ENCODE data around the gene PTPRD.

The PTPRD gene

GRCh38 chr9:9523476-9524139, 1089.2 kb downstream of the PTPRD start:
- H3K79me2 ChIP-seq (ENCODE audit: insufficient read depth, low read length), result no peaks in the 10 kb centered on the region
- no peak overlapping the region for H3K4me3 ChIP-seq (ENCODE audit: insufficient read depth, low read length, poor library complexity, severe bottlenecking)
- TF ChIP-seq EZH2phosphoT487 (conservative IDR thresholded peaks at IDR 0.05; ENCODE audit: low read length) (no peak), CTCF (IDR thresholded peaks at IDR 0.05; ENCODE audit: insufficient read depth, low read length, poor library complexity, severe bottlenecking) (no peak)
- H3K4me2 ChIP-seq (ENCODE audit: low read depth, low read length, poor library complexity, severe bottlenecking), result no peak overlapping the region
- H3K36me3 ChIP-seq (ENCODE audit: low read length), result no peaks in the 10 kb centered on the region
- no peaks in the 10 kb centered on the region for H3K9me3 ChIP-seq (ENCODE audit: insufficient read depth, low read length)
- H3K27ac ChIP-seq (ENCODE audit: low read depth, low read length), result no peak overlapping the region
- no peaks in the 10 kb centered on the region for H3K27me3 ChIP-seq (ENCODE audit: low read length)
- no peak overlapping the region for H2AFZ ChIP-seq (ENCODE audit: low read depth, low read length, severe bottlenecking)
- no peaks in the 10 kb centered on the region for H3K9me2 ChIP-seq (replicated peaks; ENCODE audit: insufficient read depth, low read length)
- H3K9ac ChIP-seq (ENCODE audit: low read length), result no peak overlapping the region
- H3F3A ChIP-seq (ENCODE audit: insufficient read depth), result no peaks in the 10 kb centered on the region
- H4K20me1 ChIP-seq (ENCODE audit: low read depth, low read length), result no peaks in the 10 kb centered on the region

- no peaks in the 10 kb centered on the region for H3K27me3 ChIP-seq (ENCODE audit: low read length)
- H3F3A ChIP-seq (ENCODE audit: insufficient read depth), result no peaks in the 10 kb centered on the region
- no peak overlapping the region for H2AFZ ChIP-seq (ENCODE audit: low read depth, low read length, severe bottlenecking)
- TF ChIP-seq CTCF (IDR thresholded peaks at IDR 0.05; ENCODE audit: insufficient read depth, low read length, poor library complexity, severe bottlenecking) (no peak), EZH2phosphoT487 (conservative IDR thresholded peaks at IDR 0.05; ENCODE audit: low read length) (no peak)
- H3K4me2 ChIP-seq (ENCODE audit: low read depth, low read length, poor library complexity, severe bottlenecking), result no peak overlapping the region
- H4K20me1 ChIP-seq (ENCODE audit: low read depth, low read length), result no peaks in the 10 kb centered on the region
- no peak overlapping the region for H3K27ac ChIP-seq (ENCODE audit: low read depth, low read length)
- no peaks in the 10 kb centered on the region for H3K79me2 ChIP-seq (ENCODE audit: insufficient read depth, low read length)
- no peaks in the 10 kb centered on the region for H3K9me2 ChIP-seq (replicated peaks; ENCODE audit: insufficient read depth, low read length)
- no peak overlapping the region for H3K4me3 ChIP-seq (ENCODE audit: insufficient read depth, low read length, poor library complexity, severe bottlenecking)
- no peaks in the 10 kb centered on the region for H3K9me3 ChIP-seq (ENCODE audit: insufficient read depth, low read length)
- H3K36me3 ChIP-seq (ENCODE audit: low read length), result no peaks in the 10 kb centered on the region
- H3K9ac ChIP-seq (ENCODE audit: low read length), result no peak overlapping the region
Measured at GRCh38 chr9:9522406-9522805, 1090.4 kb downstream of the PTPRD start.

DNA sequence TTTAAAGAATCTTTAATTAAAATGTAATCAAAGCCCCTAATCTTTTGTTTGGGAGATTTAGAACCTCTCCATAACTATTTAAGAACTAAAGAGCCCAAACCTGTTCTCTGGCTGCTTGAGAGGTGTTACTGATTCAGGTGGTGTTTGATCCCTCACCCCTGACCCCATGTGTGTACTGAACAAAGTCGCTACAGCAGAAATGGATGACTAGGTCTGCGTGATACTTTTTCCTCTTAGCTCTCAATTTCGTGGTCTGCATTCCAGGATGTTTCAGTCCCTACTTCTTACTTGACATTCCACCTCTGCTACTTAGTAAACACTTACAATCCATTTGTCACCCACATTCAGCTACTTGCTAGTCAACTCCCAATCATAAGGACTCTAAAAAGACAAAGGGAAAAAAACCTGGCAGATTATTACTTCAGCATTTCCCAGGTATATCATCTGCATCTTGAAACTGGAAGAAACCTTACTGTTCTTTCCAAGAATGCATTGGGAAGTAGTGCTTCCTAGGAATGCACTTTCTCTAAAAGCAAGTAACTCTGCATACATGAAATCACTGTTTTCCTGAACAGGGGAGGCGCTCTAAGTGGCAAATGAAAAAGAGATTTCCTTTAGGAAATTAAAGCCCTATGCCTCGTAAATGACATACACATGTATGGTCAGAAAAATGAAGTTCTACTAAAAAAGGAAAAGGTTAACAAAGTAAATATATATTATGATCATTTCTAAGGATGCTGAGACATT, 1091.6 kb downstream of the PTPRD start:
- no peak overlapping the region for H3K4me3 ChIP-seq (ENCODE audit: insufficient read depth, low read length, poor library complexity, severe bottlenecking)
- H3K27ac ChIP-seq (ENCODE audit: low read depth, low read length), result no peak overlapping the region
- H3K79me2 ChIP-seq (ENCODE audit: insufficient read depth, low read length), result no peaks in the 10 kb centered on the region
- H3K9me2 ChIP-seq (replicated peaks; ENCODE audit: insufficient read depth, low read length), result no peaks in the 10 kb centered on the region
- no peaks in the 10 kb centered on the region for H4K20me1 ChIP-seq (ENCODE audit: low read depth, low read length)
- no peaks in the 10 kb centered on the region for H3K9me3 ChIP-seq (ENCODE audit: insufficient read depth, low read length)
- H3K4me2 ChIP-seq (ENCODE audit: low read depth, low read length, poor library complexity, severe bottlenecking), result no peak overlapping the region
- no peak overlapping the region for H3K9ac ChIP-seq (ENCODE audit: low read length)
- H2AFZ ChIP-seq (ENCODE audit: low read depth, low read length, severe bottlenecking), result no peak overlapping the region
- H3F3A ChIP-seq (ENCODE audit: insufficient read depth), result no peaks in the 10 kb centered on the region
- H3K36me3 ChIP-seq (ENCODE audit: low read length), result no peaks in the 10 kb centered on the region
- no peaks in the 10 kb centered on the region for H3K27me3 ChIP-seq (ENCODE audit: low read length)
- TF ChIP-seq CTCF (IDR thresholded peaks at IDR 0.05; ENCODE audit: insufficient read depth, low read length, poor library complexity, severe bottlenecking), result no peak
- TF ChIP-seq EZH2phosphoT487 (conservative IDR thresholded peaks at IDR 0.05; ENCODE audit: low read length), result no peak
